IPS-20b (cell line): ENCODE data around the gene DNAL1.

Source experiments
- H3K27ac ChIP-seq: one replicate; pipeline ENCODE4 v1.5.1; 2013; ENCODE audit warnings: low read length
- H3K27me3 ChIP-seq: 2 replicates; pipeline ENCODE4 v1.6.1; 2013; ENCODE audit warnings: mild to moderate bottlenecking, low read length, inconsistent platforms; ENCODE audit not compliant: insufficient read depth
- H3K36me3 ChIP-seq: 2 replicates; pipeline ENCODE4 v1.6.1; 2013; ENCODE audit warnings: low read depth, mild to moderate bottlenecking, inconsistent platforms, low read length, moderate library complexity; ENCODE audit not compliant: insufficient read depth
- H3K4me1 ChIP-seq: 2 replicates; pipeline ENCODE4 v1.6.1; 2013; ENCODE audit warnings: mild to moderate bottlenecking, control low read depth, inconsistent platforms, low read length, moderate library complexity; ENCODE audit not compliant: insufficient read depth
- H3K4me3 ChIP-seq: 2 replicates; pipeline ENCODE4 v1.5.1; 2013; ENCODE audit warnings: mild to moderate bottlenecking, low read length, inconsistent platforms
- H3K9ac ChIP-seq: 2 replicates; pipeline ENCODE4 v1.6.1; 2013; ENCODE audit warnings: low read depth, mild to moderate bottlenecking, inconsistent platforms, low read length, moderate library complexity
- H3K9me3 ChIP-seq: 2 replicates; pipeline ENCODE4 v1.6.1; 2013; ENCODE audit warnings: mild to moderate bottlenecking, low read depth, low read length, inconsistent platforms; ENCODE audit not compliant: insufficient read depth

DNAL1 gene

GRCh38 chr14:73749706-73750530 lies 105.1 kb downstream of the DNAL1 start:
- no peaks in the 10 kb centered on the region for H3K27me3 ChIP-seq
- H3K9me3 ChIP-seq = no peaks in the 10 kb centered on the region
- H3K27ac ChIP-seq = no peak overlapping the region
- H3K36me3 ChIP-seq = no peaks in the 10 kb centered on the region
- peaks cover 28% of the 10 kb centered on the region for H3K4me1 ChIP-seq
- H3K4me3 ChIP-seq = no peak overlapping the region
- no peak overlapping the region for H3K9ac ChIP-seq

DNA sequence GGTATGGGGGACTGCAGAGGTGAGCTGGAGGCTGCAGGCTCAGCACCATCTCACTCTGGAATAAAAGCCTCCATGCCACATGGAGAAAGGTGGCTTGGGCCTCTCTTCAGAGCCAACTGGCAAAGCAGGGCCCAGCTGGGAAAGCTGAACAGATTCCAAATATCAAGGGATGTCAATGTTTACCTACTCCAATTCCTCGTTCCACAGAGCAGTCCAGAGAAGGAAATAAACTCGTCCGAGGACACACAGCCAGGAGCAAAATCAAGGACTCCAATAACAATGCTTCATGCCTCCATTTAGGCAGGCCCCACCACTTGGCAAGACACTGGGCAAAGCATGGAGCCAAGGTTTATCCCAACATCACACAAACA lies 105.7 kb downstream of the DNAL1 start:
- no peaks in the 10 kb centered on the region for H3K27me3 ChIP-seq
- H3K27ac ChIP-seq = no peak overlapping the region
- H3K36me3 ChIP-seq = no peaks in the 10 kb centered on the region
- H3K4me3 ChIP-seq = no peak overlapping the region
- H3K9me3 ChIP-seq = no peaks in the 10 kb centered on the region
- H3K4me1 ChIP-seq = peaks cover 30% of the 10 kb centered on the region
- H3K9ac ChIP-seq = no peak overlapping the region

- Histone ChIP-seq H3K4me3 (no peak overlapping the region), H3K9me3 (no peaks in the 10 kb centered on the region), H3K9ac (no peak overlapping the region), H3K27ac (no peak overlapping the region), H3K4me1 (peaks cover 28% of the 10 kb centered on the region), H3K36me3 (no peaks in the 10 kb centered on the region), H3K27me3 (no peaks in the 10 kb centered on the region)
Measured at GRCh38 chr14:73751157-73751691, 106.4 kb downstream of the DNAL1 start.

DNA sequence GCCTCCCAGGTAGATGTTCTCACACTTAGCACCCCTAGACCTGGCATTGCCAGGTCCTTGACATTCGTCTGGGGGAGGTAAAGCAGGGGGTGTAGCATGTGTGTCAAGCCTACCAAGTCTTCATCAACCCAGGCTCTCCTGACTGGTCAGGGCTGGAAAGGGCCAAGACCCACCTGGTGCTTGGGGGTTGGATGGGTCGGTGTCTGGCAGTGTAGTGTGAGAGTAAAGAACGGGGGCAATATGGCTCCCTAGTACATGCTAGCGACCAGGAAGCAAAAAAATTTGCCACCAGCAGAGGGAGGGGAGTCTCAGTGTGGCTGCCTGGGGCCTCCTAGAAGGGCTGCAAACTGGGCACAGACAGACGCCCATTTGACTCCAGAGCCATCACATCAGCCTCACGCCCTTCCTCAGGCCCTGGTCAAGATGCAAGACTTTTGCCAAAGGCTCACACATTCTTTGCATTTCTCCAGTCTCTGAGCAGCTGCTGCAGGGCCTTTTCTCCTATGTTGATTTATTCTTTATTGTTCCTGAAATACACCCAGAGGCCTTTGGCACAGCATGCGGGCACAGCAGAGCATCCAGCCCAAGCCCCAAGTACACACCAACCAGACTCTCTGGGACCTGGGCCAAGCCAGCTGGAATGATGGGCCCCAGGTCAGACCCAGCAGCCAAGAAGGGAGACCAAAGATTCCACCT lies 107.7 kb downstream of the DNAL1 start:
- Histone ChIP-seq H3K9me3 (no peaks in the 10 kb centered on the region), H3K27me3 (no peaks in the 10 kb centered on the region), H3K27ac (no peak overlapping the region), H3K36me3 (no peaks in the 10 kb centered on the region), H3K4me3 (no peak overlapping the region), H3K9ac (no peak overlapping the region), H3K4me1 (peaks cover 23% of the 10 kb centered on the region)
